OCI-M2 (cell line): ENCODE data around the gene TUBA8.
"Not testable (repeated sequence)": the region's sequence is repeated elsewhere in the genome, so short reads cannot be mapped to it uniquely, and the experiment has no call there.

ENCODE experiments used
- DNase-seq: peaks from one replicate; lab custom pipeline; 2025; ENCODE audit not compliant: unreplicated experiment; lab: John Stamatoyannopoulos, UW

TUBA8 gene

GRCh38 chr22:18165356-18165755 is 54.7 kb downstream of the TUBA8 start:
- not testable (repeated sequence) for DNase-seq

DNA sequence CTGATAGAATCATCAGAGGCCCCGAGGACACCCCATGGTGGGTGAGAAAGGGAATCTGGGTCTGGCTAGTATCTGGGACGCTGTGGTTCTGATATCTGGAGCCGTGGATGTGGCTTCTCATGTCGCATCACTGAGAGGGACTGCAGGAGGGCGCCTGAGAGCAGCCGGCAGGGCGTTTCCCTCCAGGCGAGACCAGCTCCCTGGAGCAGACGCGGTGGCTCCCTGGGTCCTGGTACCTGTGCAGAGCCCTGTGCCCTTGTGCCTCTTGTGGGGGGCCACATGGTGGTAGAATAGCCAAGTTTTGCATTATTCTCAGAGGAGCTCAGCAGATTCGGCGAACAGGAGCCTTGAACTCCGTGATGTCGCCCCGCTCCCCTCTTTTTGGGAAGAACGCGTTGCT is 59.7 kb downstream of the TUBA8 start:
- DNase-seq, result not testable (repeated sequence)

- not testable (repeated sequence) for DNase-seq
Measured at GRCh38 chr22:18172203-18172602, 61.6 kb downstream of the TUBA8 start.

DNA sequence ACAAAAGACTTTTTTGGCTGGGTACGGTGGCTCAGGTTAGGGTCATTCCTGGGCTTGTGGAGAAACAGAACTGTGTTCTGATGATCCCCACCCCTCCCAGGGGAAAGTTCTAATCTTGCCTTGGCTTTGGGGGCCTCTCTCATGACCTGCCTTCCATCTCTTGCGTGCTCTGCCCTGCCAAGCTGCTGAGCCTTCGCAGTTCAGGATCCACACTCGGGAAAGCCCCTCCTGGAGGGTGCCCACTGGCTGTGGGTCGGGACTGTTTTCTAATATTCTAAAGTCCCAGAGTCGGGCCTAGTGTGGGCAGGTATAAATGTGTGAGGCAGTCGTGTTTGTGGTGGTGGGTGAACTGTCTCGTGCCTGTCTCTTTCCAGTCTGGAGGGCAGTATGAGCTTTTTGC is 62.2 kb downstream of the TUBA8 start:
- not testable (repeated sequence) for DNase-seq

DNA sequence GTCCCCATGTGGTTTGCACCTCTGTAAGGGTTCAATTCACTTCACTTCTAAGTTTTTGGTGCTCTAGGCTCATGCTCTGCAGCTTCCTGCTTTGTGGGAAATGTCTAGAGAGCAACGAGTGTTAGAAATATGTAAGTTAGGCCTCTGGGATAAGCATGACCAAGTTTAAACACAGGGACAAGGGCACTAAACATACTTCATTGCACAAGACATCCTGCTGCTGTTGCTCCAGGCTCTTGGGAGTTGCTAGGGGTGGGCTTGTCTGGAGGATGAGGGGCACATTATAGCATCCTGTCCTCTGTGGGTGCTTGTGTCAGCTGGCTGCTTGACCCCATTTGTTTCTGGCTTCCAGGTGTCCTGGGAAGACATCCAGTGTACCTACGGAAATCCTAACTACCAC is 62.8 kb downstream of the TUBA8 start:
- not testable (repeated sequence) for DNase-seq
